ENCODE results near the gene PDHX. TPM values are rescaled to one million over a fixed set of nuclear protein-coding genes. Genes with fewer than 3 reads are reported as not detected.

Gene PDHX
- polyA plus RNA-seq, 4 donors: 33.1 to 41.6 (median 39.2) TPM

GRCh38 chr11:35041070-35041554, 124.7 kb downstream of the PDHX start:
- no peak for DNase-seq (ENCODE audit: low read depth in 4 of 4, low spot score in 2 of 4)

GRCh38 chr11:35042224-35042623, 125.8 kb downstream of the PDHX start:
- DNase-seq (ENCODE audit: low read depth in 4 of 4, low spot score in 2 of 4): no peak

GRCh38 chr11:35042913-35043312, 126.5 kb downstream of the PDHX start:
- no peak for DNase-seq (ENCODE audit: low read depth in 4 of 4, low spot score in 2 of 4)

GRCh38 chr11:35043936-35044335, 127.5 kb downstream of the PDHX start:
- no peak for DNase-seq (ENCODE audit: low read depth in 4 of 4, low spot score in 2 of 4)

GRCh38 chr11:35045236-35045820, 128.9 kb downstream of the PDHX start:
- DNase-seq (ENCODE audit: low read depth in 4 of 4, low spot score in 2 of 4): no peak

Other genes with a start within 250 kb of the PDHX start
- gene APIP, start 239 bp upstream of the PDHX start, polyA plus RNA-seq (ENCODE audit: insufficient read length in 4 of 4): 10 to 100 TPM; 35.4 to 53.8 (median 37.4) TPM
- 10 to 100 TPM; 10.2 to 20.3 (median 10.7) TPM for gene CD44, start 222.6 kb downstream of the PDHX start, polyA plus RNA-seq (ENCODE audit: insufficient read length in 4 of 4)

Measured in left renal cortex interstitium (tissue), 4 donors.